ENCODE results near the gene GABRG3. TPM values are rescaled to one million over a fixed set of nuclear protein-coding genes. Genes with fewer than 3 reads are reported as not detected.

Gene GABRG3
- total RNA-seq, 2 experiments from 2014 or later = not detected

DNA sequence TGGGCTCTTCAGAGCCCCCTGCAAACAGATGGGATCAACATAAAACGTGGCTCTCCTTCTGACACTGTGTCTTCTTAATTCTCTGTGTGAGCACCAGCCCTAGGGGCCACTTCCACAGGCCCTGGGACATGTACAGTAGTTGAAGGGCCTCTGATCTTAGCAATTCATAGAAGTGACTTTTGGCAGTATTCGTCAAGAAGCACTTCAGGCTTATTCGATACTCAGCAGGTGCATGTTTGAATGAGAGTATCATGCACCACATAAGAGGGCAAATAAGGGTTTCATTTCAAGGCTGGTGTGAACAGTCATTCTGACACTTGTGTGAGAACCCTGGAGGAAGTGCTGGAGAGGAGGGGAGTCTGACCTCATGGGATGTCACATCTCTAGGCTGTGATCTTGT lies 113.9 kb downstream of the GABRG3 start:
- H3K9me3 Mint-ChIP-seq = peaks cover 8% of the 10 kb centered on the region
- H3K27ac Mint-ChIP-seq = no peak overlapping the region
- H3K4me1 Mint-ChIP-seq = no peaks in the 10 kb centered on the region
- no peaks in the 10 kb centered on the region for H3K36me3 Mint-ChIP-seq (ENCODE audit: low read depth)
- no peak overlapping the region for H3K4me3 Mint-ChIP-seq
- DNase-seq = no peak
- no peaks in the 10 kb centered on the region for H3K27me3 Mint-ChIP-seq
- ChIA-PET CTCF (no interaction called here), POLR2A (no interaction called here)

DNA sequence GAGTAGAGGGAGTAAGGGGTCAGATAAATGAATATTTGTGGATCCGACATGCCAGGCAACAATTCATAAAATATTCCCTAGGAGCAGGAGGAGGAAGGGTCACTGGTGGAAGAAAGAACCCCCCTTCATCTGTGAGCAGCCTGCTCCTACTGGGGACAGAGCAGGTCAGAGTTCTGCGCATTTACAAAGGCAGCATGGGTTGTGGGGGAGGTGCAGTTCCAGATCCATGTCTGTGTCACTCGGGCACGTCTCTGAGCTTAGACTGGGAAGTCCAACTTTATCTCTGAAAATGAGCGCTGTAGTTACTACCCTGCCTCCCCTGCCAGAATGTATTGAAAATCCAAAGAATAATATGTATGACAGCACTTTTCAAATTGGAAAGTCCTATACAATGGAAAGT lies 115.2 kb downstream of the GABRG3 start:
- DNase-seq = no peak
- Mint-ChIP-seq H3K36me3 (ENCODE audit: low read depth) (no peaks in the 10 kb centered on the region), H3K9me3 (peaks cover 8% of the 10 kb centered on the region), H3K4me1 (no peaks in the 10 kb centered on the region), H3K27me3 (no peaks in the 10 kb centered on the region), H3K27ac (no peak overlapping the region), H3K4me3 (no peak overlapping the region)
- CTCF ChIA-PET = no interaction called here
- POLR2A ChIA-PET = no interaction called here

DNA sequence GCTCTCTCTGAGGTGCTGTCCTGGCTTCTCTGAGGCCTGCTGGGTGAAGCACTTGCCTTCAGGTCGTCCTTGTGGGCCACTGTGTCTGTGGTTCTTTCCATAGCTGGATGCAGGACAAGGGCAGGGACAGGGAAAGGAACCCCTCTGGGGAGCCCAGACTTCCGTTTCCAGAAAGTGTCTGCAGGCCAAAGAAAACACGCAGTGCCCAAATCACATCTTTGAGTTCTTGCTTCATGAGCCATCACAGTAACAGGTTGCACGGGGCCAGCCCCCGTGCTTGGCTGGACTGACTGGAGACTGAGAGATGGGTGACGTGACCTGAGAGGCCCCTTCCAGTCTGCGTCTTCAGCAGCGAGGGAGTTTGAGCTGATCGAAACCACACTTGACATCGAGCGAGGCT lies 115.8 kb downstream of the GABRG3 start:
- Mint-ChIP-seq H3K4me1 (no peaks in the 10 kb centered on the region), H3K4me3 (no peak overlapping the region), H3K27ac (no peak overlapping the region), H3K9me3 (peaks cover 8% of the 10 kb centered on the region), H3K27me3 (no peaks in the 10 kb centered on the region), H3K36me3 (ENCODE audit: low read depth) (no peaks in the 10 kb centered on the region)
- no peak for DNase-seq
- POLR2A ChIA-PET = no interaction called here
- CTCF ChIA-PET = no interaction called here

DNA sequence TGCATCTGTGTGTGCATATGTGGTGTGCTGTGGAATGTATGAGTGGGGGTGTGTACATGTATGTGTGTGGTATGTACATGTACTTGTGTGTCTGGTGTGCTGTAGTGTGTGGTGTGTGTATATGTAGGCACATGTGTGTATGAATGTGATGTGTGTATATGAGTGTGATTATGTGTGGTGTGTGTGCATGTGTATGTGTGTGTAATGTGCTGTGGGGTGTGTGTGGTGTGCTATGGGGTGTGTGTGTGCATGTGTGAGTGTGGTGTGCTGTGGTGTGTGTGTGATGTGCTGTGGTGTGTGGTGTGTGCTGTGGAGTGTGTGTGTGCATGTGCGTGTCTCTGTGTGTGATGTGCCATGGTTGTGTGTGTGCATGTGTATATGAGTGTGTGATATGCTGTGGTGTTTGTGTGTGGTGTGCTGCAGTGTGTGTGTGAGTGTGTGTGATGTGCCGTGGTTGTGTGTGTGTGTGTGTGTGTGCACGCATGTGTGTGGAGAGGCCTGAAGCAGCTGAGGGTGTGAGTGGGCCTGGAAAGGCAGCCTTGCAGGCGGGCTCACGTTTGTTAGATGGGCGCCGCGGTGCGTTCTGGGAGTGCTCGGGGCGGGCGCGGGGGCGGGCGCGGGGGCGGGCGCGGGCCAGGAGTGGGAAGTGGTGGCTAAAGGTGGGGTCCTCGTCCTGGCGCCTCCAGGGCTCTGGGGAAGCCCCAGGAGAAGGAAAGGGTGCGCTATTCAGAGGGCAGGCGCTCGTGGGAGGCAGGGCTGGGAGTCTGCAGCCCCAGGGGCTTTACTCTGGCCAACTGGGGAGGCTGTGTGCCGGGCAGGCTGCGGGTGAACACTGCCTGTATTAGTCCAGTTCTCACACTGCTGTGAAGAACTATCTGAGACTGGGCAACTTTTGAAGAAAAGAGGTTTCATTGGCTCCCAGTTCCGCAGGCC lies 116.9 kb downstream of the GABRG3 start:
- Mint-ChIP-seq H3K4me3 (no peak overlapping the region), H3K36me3 (ENCODE audit: low read depth) (no peaks in the 10 kb centered on the region), H3K27ac (no peak overlapping the region), H3K27me3 (no peaks in the 10 kb centered on the region), H3K4me1 (no peaks in the 10 kb centered on the region), H3K9me3 (peaks cover 16% of the 10 kb centered on the region)
- DNase-seq = no peak
- ChIA-PET POLR2A (no interaction called here), CTCF (no interaction called here)

DNA sequence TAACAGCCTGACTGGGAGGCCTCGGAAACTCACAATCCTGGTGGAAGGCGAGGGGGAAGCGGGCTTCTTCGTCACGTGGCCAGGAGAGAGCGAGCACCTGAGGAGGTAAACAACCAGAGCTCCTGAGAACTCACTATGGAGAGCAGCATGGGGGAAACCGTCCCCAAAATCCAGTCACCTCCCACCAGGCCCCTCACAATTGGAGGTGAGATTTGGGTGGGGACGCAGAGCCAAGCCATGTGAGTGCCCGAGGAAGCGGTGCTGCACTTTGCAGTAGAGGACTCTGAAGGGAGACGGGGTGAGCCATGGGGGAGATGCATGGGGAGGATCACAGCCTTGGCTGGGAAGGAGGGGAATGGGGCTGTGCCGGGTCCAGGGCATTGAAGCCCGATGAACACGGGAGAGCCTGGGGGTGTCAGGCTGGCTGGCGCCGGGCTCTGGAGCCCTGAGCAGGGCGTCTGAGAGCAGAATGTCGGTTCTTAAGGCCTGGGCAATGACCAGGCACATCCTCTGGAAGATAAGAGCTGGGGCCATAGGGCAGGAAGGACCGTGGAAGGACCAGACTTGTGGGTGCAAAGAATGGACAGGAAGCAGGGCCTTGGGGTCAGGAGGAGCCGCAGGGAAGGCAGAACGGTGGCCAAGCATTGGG lies 117.7 kb downstream of the GABRG3 start:
- Mint-ChIP-seq H3K4me1 (no peaks in the 10 kb centered on the region), H3K27me3 (no peaks in the 10 kb centered on the region), H3K27ac (no peak overlapping the region), H3K4me3 (no peak overlapping the region), H3K36me3 (ENCODE audit: low read depth) (no peaks in the 10 kb centered on the region), H3K9me3 (peaks cover 18% of the 10 kb centered on the region)
- ChIA-PET CTCF (no interaction called here), POLR2A (no interaction called here)
- DNase-seq = no peak

DNA sequence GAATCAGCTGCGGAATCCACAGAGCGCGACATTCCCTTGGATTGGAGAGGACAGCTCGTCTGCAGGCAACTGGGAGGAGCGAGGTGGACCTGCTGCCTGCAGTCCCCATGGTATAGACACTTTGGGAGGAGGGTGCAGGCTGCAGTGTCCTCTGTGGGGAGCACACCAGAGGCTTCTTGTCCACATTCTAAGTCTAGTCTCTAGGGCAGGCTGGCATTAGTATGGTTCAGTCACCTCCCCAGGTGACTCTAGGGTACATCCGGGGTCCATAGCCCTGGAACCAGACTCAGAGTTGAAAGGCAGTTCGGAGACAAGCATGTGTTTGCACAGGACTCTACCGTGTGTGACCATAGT lies 118.2 kb downstream of the GABRG3 start:
- Mint-ChIP-seq H3K27me3 (no peaks in the 10 kb centered on the region), H3K4me1 (no peaks in the 10 kb centered on the region), H3K9me3 (peaks cover 18% of the 10 kb centered on the region), H3K27ac (no peak overlapping the region), H3K36me3 (ENCODE audit: low read depth) (no peaks in the 10 kb centered on the region), H3K4me3 (no peak overlapping the region)
- CTCF ChIA-PET = no interaction called here
- no peak for DNase-seq
- POLR2A ChIA-PET = no interaction called here

DNA sequence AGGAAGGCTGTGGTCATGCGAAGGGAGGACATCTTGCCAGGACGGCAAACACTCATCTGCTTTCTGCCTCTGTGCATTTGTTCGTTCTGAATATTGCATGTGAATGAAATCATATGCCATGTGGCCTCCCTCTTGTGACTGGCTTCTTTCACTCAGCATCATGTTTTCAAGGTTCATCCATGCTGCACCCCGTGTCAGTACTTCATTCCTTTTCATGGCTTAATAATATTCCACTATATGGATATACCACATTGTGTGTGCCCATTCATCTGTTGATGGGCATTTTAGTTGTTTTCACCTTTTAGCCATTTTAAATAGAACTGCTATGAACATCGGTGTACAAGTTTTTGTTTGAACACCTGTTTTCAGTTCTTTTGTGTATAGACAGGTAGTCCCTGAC lies 118.7 kb downstream of the GABRG3 start:
- Mint-ChIP-seq H3K4me1 (no peaks in the 10 kb centered on the region), H3K36me3 (ENCODE audit: low read depth) (no peaks in the 10 kb centered on the region), H3K4me3 (no peak overlapping the region), H3K9me3 (peaks cover 18% of the 10 kb centered on the region), H3K27ac (no peak overlapping the region), H3K27me3 (no peaks in the 10 kb centered on the region)
- no peak for DNase-seq
- ChIA-PET POLR2A (no interaction called here), CTCF (no interaction called here)

DNA sequence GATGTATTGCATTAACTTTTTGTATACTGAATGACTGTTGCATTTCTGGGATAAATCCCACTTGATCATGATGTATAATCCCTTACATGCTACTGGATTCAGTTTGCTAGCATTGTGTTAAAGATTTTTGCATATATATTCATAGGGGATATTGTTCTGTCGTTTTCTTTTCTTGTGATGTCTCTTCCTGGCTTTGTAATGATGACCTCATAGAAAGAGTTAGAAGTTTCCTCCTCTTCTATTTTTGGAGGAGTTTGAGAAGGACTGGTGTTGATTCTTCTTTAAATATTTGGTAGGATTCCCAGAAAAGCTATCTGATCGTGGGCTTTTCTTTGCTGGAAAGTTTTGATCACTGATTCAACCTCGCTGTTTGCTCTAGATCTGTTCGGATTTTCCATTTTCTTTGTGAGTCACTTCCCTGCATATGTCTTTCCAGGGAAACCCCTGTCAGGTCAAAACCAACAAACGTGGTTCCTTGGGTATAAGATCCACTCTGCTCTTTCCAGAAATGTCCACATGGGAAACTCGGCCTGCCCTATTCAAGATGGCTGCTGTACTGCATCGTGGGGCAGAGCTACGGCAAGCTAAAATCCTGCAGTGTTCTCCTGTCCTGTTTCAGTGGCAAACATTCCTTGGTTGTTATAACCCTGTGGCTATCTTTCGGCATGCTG lies 120.4 kb downstream of the GABRG3 start:
- DNase-seq = no peak
- Mint-ChIP-seq H3K27me3 (no peaks in the 10 kb centered on the region), H3K27ac (no peak overlapping the region), H3K4me1 (no peaks in the 10 kb centered on the region), H3K36me3 (ENCODE audit: low read depth) (no peaks in the 10 kb centered on the region), H3K4me3 (no peak overlapping the region), H3K9me3 (peaks cover 23% of the 10 kb centered on the region)
- POLR2A ChIA-PET = no interaction called here
- CTCF ChIA-PET = no interaction called here

DNA sequence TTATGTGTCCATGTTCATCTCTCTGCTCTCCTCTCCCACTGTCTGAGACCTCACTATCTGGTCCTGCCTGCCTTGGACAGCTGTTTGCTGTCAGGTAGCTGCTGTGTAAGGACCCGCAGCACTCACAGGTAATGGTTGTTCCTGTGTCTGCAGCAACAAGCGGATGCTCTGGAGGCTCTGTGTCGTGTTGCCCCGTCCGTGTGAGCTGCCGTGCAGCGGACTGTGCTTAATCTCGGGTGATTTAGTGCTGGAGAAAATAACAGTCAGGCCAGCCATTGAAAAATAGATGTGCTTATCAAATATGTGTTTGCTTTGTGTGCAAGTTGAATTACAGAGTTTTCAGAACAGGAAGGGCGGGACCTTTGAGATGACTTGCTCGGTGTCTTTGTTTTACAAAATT lies 121.4 kb downstream of the GABRG3 start:
- H3K4me3 Mint-ChIP-seq = no peak overlapping the region
- H3K9me3 Mint-ChIP-seq = peaks cover 23% of the 10 kb centered on the region
- DNase-seq = no peak
- H3K4me1 Mint-ChIP-seq = no peaks in the 10 kb centered on the region
- POLR2A ChIA-PET = no interaction called here
- no peaks in the 10 kb centered on the region for H3K36me3 Mint-ChIP-seq (ENCODE audit: low read depth)
- CTCF ChIA-PET = no interaction called here
- no peaks in the 10 kb centered on the region for H3K27me3 Mint-ChIP-seq
- H3K27ac Mint-ChIP-seq = no peak overlapping the region

DNA sequence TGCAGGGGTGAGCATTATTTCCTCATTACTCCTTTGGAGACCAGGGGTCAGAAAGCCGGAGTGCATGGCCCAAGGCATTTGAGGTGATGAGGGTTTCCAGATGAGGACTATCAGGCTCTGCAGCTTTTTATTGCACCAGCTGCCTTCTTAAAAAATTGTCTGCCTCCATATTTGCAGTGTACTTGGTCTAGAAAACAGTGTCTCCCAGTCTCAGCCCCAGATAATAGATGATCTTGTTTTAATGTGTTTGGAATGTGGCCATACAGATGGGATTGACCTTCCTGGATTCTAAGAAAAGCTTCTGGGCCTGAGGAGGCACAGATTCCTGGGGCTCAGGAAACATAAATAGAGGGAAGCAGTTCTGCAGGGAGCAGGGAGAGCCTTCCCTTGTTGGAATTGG lies 123.3 kb downstream of the GABRG3 start:
- H3K27ac Mint-ChIP-seq = no peak overlapping the region
- CTCF ChIA-PET = no interaction called here
- H3K27me3 Mint-ChIP-seq = no peaks in the 10 kb centered on the region
- peaks cover 19% of the 10 kb centered on the region for H3K9me3 Mint-ChIP-seq
- no peak overlapping the region for H3K4me3 Mint-ChIP-seq
- H3K36me3 Mint-ChIP-seq (ENCODE audit: low read depth) = no peaks in the 10 kb centered on the region
- DNase-seq = no peak
- POLR2A ChIA-PET = no interaction called here
- H3K4me1 Mint-ChIP-seq = no peaks in the 10 kb centered on the region

DNA sequence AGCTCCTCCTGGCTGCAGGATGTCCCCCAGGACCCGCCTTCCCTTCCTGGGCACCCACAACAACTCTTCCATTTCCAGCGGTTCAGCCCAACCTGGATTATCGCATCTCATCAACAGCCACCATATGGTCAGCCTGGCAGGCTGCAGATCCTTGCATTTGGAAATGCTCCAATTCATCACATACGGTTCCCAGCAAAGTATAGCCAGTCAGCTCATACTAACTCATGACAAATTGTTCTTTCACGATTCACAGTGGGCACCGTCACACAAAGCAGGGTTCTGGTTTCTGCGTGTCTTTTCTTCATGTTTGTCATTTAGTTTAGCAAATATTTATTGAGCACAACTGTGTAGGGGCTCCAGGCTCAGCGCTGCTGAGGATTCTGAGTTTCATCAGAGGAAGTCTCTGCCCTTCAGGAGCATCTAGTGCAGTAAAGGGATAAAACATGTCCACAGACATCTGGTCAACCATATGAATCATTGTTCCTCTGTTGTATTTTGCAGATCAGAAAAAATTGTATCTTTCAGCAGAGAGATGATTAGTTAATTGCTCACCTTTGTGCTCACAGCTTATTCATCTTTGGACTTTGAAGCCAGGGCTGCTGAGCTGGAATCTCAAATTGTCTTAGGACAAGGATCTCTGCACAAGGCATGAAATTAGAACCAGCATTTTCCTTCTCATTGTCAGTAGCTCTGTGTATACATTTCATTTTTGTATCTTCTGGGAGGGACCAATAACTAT lies 125.1 kb downstream of the GABRG3 start:
- H3K36me3 Mint-ChIP-seq (ENCODE audit: low read depth) = no peaks in the 10 kb centered on the region
- peaks cover 19% of the 10 kb centered on the region for H3K9me3 Mint-ChIP-seq
- H3K27me3 Mint-ChIP-seq = no peaks in the 10 kb centered on the region
- no peaks in the 10 kb centered on the region for H3K4me1 Mint-ChIP-seq
- ChIA-PET POLR2A (no interaction called here), CTCF (no interaction called here)
- no peak for DNase-seq
- H3K27ac Mint-ChIP-seq = no peak overlapping the region
- no peak overlapping the region for H3K4me3 Mint-ChIP-seq

DNA sequence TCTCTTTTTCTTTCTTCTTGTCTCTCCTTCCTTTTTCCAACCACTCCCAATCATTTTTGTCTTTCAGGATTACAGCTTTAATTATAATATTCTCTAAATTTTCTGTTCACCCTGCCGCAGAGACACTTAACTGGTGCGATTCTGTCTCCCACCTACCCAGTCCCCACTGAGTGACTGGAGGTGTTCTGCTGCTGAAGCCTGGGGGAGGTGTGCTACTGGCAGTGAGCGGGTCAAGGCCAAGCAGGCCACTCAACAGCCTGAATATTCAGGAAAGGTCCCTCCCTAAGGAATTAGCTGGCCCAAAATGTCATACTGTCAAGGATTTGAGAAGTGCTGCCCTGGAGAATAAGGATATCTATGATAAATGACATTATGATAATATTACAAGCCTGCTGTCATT lies 126.5 kb downstream of the GABRG3 start:
- H3K9me3 Mint-ChIP-seq = peaks cover 21% of the 10 kb centered on the region
- H3K36me3 Mint-ChIP-seq (ENCODE audit: low read depth) = no peaks in the 10 kb centered on the region

DNA sequence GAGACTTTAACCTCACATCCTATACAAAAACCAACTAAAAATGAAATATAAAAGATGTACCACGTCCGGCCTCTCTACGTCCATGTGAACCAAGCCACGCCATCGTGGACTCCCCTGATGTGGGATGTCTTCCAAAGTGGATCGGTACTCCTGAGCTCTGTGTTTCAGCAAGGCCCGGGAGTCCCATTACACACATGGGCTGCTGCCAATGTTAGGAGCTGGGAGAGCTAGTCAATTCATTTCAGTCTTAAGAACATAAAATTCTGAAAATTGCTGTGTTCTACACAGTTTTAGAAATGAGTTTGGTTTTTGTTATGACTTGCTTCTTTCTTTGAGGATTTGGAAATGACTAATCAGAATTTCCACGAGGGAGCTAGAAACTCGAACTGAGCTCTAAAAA lies 131.0 kb downstream of the GABRG3 start:
- Mint-ChIP-seq H3K27me3 (no peaks in the 10 kb centered on the region), H3K9me3 (peaks cover 15% of the 10 kb centered on the region), H3K36me3 (ENCODE audit: low read depth) (no peaks in the 10 kb centered on the region), H3K4me3 (no peak overlapping the region), H3K4me1 (no peaks in the 10 kb centered on the region), H3K27ac (no peak overlapping the region)
- DNase-seq = no peak
- ChIA-PET CTCF (interaction anchor here (1.1 kb wide), 1 partner anchor 42 kb away, joined by 3 read pairs; no protein-coding TSS in a partner anchor), POLR2A (no interaction called here)

More for the DNA sequence above, 126.5 kb downstream of the GABRG3 start:
- DNase-seq = no peak
- CTCF ChIA-PET = no interaction called here
- H3K4me1 Mint-ChIP-seq = no peaks in the 10 kb centered on the region
- H3K4me3 Mint-ChIP-seq = no peak overlapping the region
- no peaks in the 10 kb centered on the region for H3K27me3 Mint-ChIP-seq
- POLR2A ChIA-PET = no interaction called here
- H3K27ac Mint-ChIP-seq = no peak overlapping the region
